Cardiac muscle cell (in vitro differentiated cells and primary cell): ENCODE data around the gene NAA25. TPM values are rescaled to one million over a fixed set of nuclear protein-coding genes. Genes with fewer than 3 reads are reported as not detected.

Source experiments
- DNase-seq, 2 donors: peaks; one replicate each; pipeline versions ENCODE4 v3.0.0 to v3.0.0-alpha.2; 2010 to 2017; ENCODE audit warnings: low read depth in 1 of 2, low spot score in 1 of 2
- H3K27ac ChIP-seq: fragments of 200-600 bp; sonication (generic); 2 replicates; pipeline ENCODE4 v1.5.1; 2016
- H3K27me3 ChIP-seq: fragments of 200-600 bp; sonication (generic); 2 replicates; pipeline ENCODE4 v1.6.0; 2016; ENCODE audit warnings: control low read depth
- H3K36me3 ChIP-seq: fragments of 200-600 bp; sonication (generic); 2 replicates; pipeline ENCODE4 v1.5.1; 2016; ENCODE audit warnings: control low read depth
- H3K4me1 ChIP-seq: fragments of 200-600 bp; sonication (generic); 2 replicates; pipeline ENCODE4 v1.8.1; 2017; ENCODE audit warnings: low read depth, mild to moderate bottlenecking, mixed run types
- H3K4me3 ChIP-seq: fragments of 200-600 bp; sonication (generic); 2 replicates; pipeline ENCODE4 v1.5.1; 2016; ENCODE audit warnings: mild to moderate bottlenecking
- H3K9me3 ChIP-seq: fragments of 200-600 bp; sonication (generic); 2 replicates; pipeline ENCODE4 v1.5.1; 2017; ENCODE audit warnings: low read depth, mild to moderate bottlenecking, control low read depth
- CTCF ChIP-seq: IDR thresholded peaks from 2 replicates; pipeline ENCODE4 v1.5.1; 2012; ENCODE audit warnings: low read depth, mild to moderate bottlenecking, low read length
- polyA plus RNA-seq: library from polyadenylated mRNA; unstranded; fragments of >200 nt; fragmentation: Nextera tagmentation; extraction: Ambion mirVana; gene quantifications from 2 replicates; pipeline ENCODE4 v1.2.1, GENCODE V29; 2016
- total RNA-seq: library from RNA; depleted of rRNA; stranded (reverse); fragments of >200 nt; gene quantifications from 2 replicates; pipeline ENCODE4 v1.2.3, GENCODE V29; 2016

Gene NAA25
- total and polyA plus RNA-seq, 2 experiments from 2014 or later: 25.9 to 30.6 TPM

GRCh38 chr12:112130441-112130998 lies 21.9 kb upstream of the NAA25 start:
- no peak for TF ChIP-seq CTCF
- Histone ChIP-seq H3K9me3 (no peaks in the 10 kb centered on the region), H3K27ac (peak overlapping the region; percentile 60), H3K4me1 (peaks cover 21% of the 10 kb centered on the region), H3K36me3 (peaks cover 24% of the 10 kb centered on the region), H3K27me3 (no peaks in the 10 kb centered on the region), H3K4me3 (no peak overlapping the region)
- DNase-seq: peak in 1 of 2 donors; percentile 29

DNA sequence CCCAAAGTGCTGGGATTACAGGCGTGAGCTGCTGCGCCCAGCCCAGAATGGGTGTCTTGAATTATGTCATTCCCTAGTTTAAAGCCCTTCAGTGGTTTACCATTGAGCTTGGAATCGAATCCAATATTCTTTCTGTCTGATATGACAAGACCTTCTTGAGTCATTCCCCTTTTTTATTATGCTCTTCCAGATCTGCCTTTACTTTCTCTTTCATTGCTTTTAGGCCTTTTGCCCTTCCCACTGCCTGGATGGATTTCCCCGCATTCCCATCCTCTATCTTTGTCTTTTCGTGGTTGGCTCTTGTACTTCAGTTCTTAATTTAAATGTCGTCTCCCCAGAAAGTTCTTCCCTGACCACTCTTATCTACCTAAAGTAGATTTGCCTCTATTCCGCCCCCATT lies 18.3 kb upstream of the NAA25 start:
- Histone ChIP-seq H3K27me3 (no peaks in the 10 kb centered on the region), H3K36me3 (peaks cover 15% of the 10 kb centered on the region), H3K9me3 (no peaks in the 10 kb centered on the region), H3K27ac (no peak overlapping the region), H3K4me3 (no peak overlapping the region), H3K4me1 (peaks cover 42% of the 10 kb centered on the region)
- no peak for TF ChIP-seq CTCF
- DNase-seq: no peak

DNA sequence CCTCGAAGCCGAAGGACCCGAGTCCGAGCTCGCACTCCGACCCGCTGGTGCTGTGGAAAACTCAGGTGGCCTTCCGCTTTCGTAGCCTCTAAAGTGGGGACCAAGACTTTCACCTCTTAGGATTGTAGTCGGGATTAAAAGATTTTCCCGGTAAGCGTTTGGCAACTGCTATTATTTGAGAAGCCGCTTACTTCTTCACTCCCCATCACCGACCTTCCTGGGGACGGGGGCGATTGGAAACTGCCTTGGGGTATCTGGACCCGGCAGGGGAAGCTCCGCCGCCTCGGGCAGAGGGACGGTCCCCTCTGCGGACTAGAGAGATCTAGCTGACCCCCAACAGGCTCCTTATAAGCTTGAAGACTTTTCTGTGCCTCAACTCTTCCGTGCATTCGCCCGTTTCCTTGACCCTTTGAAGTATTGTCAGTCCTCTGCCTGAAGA lies 17.4 kb upstream of the NAA25 start:
- Histone ChIP-seq H3K4me1 (peaks cover 41% of the 10 kb centered on the region), H3K27ac (peak overlapping the region; percentile 88), H3K4me3 (peak overlapping the region; percentile 82), H3K27me3 (no peaks in the 10 kb centered on the region), H3K9me3 (no peaks in the 10 kb centered on the region), H3K36me3 (peaks cover 8% of the 10 kb centered on the region)
- no peak for DNase-seq
- TF ChIP-seq CTCF: no peak

- no peaks in the 10 kb centered on the region for H3K9me3 ChIP-seq
- no peak for TF ChIP-seq CTCF
- H3K4me3 ChIP-seq: peak within 1 kb of the TSS; percentile 82
- H3K36me3 ChIP-seq: peaks cover 2% of the 10 kb centered on the region
- peak within 1 kb of the TSS; percentile 88 for H3K27ac ChIP-seq
- peak; percentile 98 for DNase-seq
- H3K27me3 ChIP-seq: no peaks in the 10 kb centered on the region
- peaks cover 37% of the 10 kb centered on the region for H3K4me1 ChIP-seq
These were observed 16.8 kb upstream of the NAA25 start, which contains the start of gene TRAFD1 for GRCh38 chr12:112125250-112125999. Gene TRAFD1 (plus strand): TSS chr12:112125560. CDS start chr12:112130523, 4,963 bp downstream.

GRCh38 chr12:112124918-112125249 lies 16.3 kb upstream of the NAA25 start:
- Histone ChIP-seq H3K27me3 (no peaks in the 10 kb centered on the region), H3K9me3 (no peaks in the 10 kb centered on the region), H3K4me3 (no peak overlapping the region), H3K36me3 (no peaks in the 10 kb centered on the region), H3K4me1 (peaks cover 33% of the 10 kb centered on the region), H3K27ac (no peak overlapping the region)
- no peak for TF ChIP-seq CTCF
- no peak for DNase-seq
